Neural cell (in vitro differentiated cells): Measurements from ENCODE around the gene BSCL2. TPM values are rescaled to one million over a fixed set of nuclear protein-coding genes. Genes with fewer than 3 reads are reported as not detected.
A peak's percentile ranks its signal among the peaks of the same experiment; 100 is the strongest.
"Not testable (repeated sequence)": the region's sequence is repeated elsewhere in the genome, so short reads cannot be mapped to it uniquely, and the experiment has no call there.

Experiments used
- H2AFZ ChIP-seq: fragments of 200-600, 300-800 bp; sonication (generic), shearing (Covaris generic); 2 replicates; pipeline ENCODE4 v1.6.0; 2014; ENCODE audit warnings: low read depth, mild to moderate bottlenecking, antibody characterized with exemption, low read length, moderate library complexity
- H3F3A ChIP-seq: fragments of 200-600 bp; shearing (Covaris generic); 2 replicates; pipeline ENCODE4 v1.6.1; 2016; ENCODE audit warnings: mild to moderate bottlenecking, moderate library complexity, mixed read lengths, antibody characterized with exemption, low read length; ENCODE audit not compliant: insufficient read depth, poor library complexity, severe bottlenecking
- H3K27ac ChIP-seq: fragments of 200-600, 300-800 bp; sonication (generic), shearing (Covaris generic); 2 replicates; pipeline ENCODE4 v1.5.1; 2014; ENCODE audit warnings: mild to moderate bottlenecking, low read length, moderate library complexity
- H3K27me3 ChIP-seq: fragments of 300-800, 200-600 bp; sonication (generic), shearing (Covaris generic); 2 replicates; pipeline ENCODE4 v1.6.0; 2014; ENCODE audit warnings: mild to moderate bottlenecking, low read depth, low read length, moderate library complexity; ENCODE audit not compliant: insufficient read depth
- H3K36me3 ChIP-seq: fragments of 300-800, 200-600 bp; sonication (generic), shearing (Covaris generic); 2 replicates; pipeline ENCODE4 v1.5.1; 2014; ENCODE audit warnings: mild to moderate bottlenecking, antibody characterized with exemption, low read length, moderate library complexity; ENCODE audit not compliant: insufficient read depth
- H3K4me2 ChIP-seq: fragments of 300-800, 200-600 bp; sonication (generic), shearing (Covaris generic); 2 replicates; pipeline ENCODE4 v1.6.0; 2014; ENCODE audit warnings: mild to moderate bottlenecking, low read length
- H3K4me3 ChIP-seq: fragments of 300-800, 200-600 bp; sonication (generic), shearing (Covaris generic); 2 replicates; pipeline ENCODE4 v1.5.1; 2014; ENCODE audit warnings: mild to moderate bottlenecking, low read length, moderate library complexity
- H3K79me2 ChIP-seq: fragments of 200-600 bp; shearing (Covaris generic); replicated peaks from 2 replicates; pipeline ENCODE4 v1.6.0; 2014; ENCODE audit warnings: mild to moderate bottlenecking, low read length, moderate library complexity; ENCODE audit not compliant: insufficient read depth
- H3K9ac ChIP-seq: fragments of 300-800, 200-600 bp; sonication (generic), shearing (Covaris generic); 2 replicates; pipeline ENCODE4 v1.6.1; 2016; ENCODE audit warnings: mild to moderate bottlenecking, low read length, mixed read lengths
- H3K9me2 ChIP-seq: fragments of 200-600 bp; shearing (Covaris generic); 2 replicates; pipeline ENCODE4 v1.6.1; 2016; ENCODE audit warnings: mild to moderate bottlenecking, low read length, mixed read lengths; ENCODE audit not compliant: insufficient read depth
- H3K9me3 ChIP-seq: fragments of 200-600, 300-800 bp; sonication (generic), shearing (Covaris generic); 2 replicates; pipeline ENCODE4 v1.6.1; 2016; ENCODE audit warnings: mild to moderate bottlenecking, mixed run types, low read length, moderate library complexity, mixed read lengths
- H4K20me1 ChIP-seq: fragments of 200-600 bp; shearing (Covaris generic); 2 replicates; pipeline ENCODE4 v1.6.1; 2016; ENCODE audit warnings: mild to moderate bottlenecking, mixed run types; ENCODE audit not compliant: insufficient read depth
- CTCF ChIP-seq: fragments of 450-650 bp; IDR thresholded peaks from 2 replicates; pipeline ENCODE4 v1.5.1; 2014; ENCODE audit warnings: antibody characterized with exemption, mild to moderate bottlenecking, moderate library complexity; ENCODE audit not compliant: poor library complexity, severe bottlenecking
- EP300 ChIP-seq: fragments of 450-650 bp; conservative IDR thresholded peaks from 2 replicates; pipeline ENCODE4 v1.6.1; 2014; ENCODE audit warnings: antibody characterized with exemption, mild to moderate bottlenecking, moderate library complexity; ENCODE audit not compliant: poor library complexity, severe bottlenecking
- EZH2 ChIP-seq: fragments of 200-600, 300-800 bp; shearing (Covaris generic), sonication (generic); IDR thresholded peaks from 2 replicates; pipeline ENCODE4 v1.6.1; 2014; ENCODE audit warnings: antibody characterized with exemption, low read length, borderline replicate concordance, mild to moderate bottlenecking; ENCODE audit not compliant: insufficient read depth, poor library complexity, severe bottlenecking
- MXI1 ChIP-seq: fragments of 450-650 bp; conservative IDR thresholded peaks from 2 replicates; pipeline ENCODE4 v1.6.1; 2014; ENCODE audit warnings: antibody characterized with exemption, mild to moderate bottlenecking; ENCODE audit not compliant: poor library complexity, severe bottlenecking
- POLR2AphosphoS5 ChIP-seq: IDR thresholded peaks from 2 replicates; pipeline ENCODE4 v1.6.1; 2012
- RAD21 ChIP-seq: fragments of 450-650 bp; conservative IDR thresholded peaks from 2 replicates; pipeline ENCODE4 v1.6.1; 2014; ENCODE audit warnings: antibody characterized with exemption, mild to moderate bottlenecking, moderate library complexity
- REST ChIP-seq: IDR thresholded peaks from 2 replicates; pipeline ENCODE4 v1.6.1; 2012; ENCODE audit warnings: borderline replicate concordance
- SMC3 ChIP-seq: fragments of 450-650 bp; conservative IDR thresholded peaks from 2 replicates; pipeline ENCODE4 v1.6.1; 2014; ENCODE audit warnings: antibody characterized with exemption, mild to moderate bottlenecking, moderate library complexity; ENCODE audit not compliant: poor library complexity
- TAF1 ChIP-seq: IDR thresholded peaks from 2 replicates; pipeline ENCODE4 v1.6.1; 2012; ENCODE audit warnings: low read depth
- polyA plus RNA-seq: library from polyadenylated mRNA; depleted of rRNA; stranded (reverse); fragments of >200 nt; gene quantifications from 2 replicates; pipeline ENCODE4 v1.2.3, GENCODE V29; 2014

BSCL2 gene
- polyA plus RNA-seq, 1 donor from 2014 or later, result 304 TPM

GRCh38 chr11:62705413-62705812 is 1.8 kb downstream of the BSCL2 start:
- Histone ChIP-seq H3K9ac (peak overlapping the region; percentile 99), H3K4me2 (peak overlapping the region; percentile 79), H2AFZ (no peak overlapping the region), H4K20me1 (no peaks in the 10 kb centered on the region), H3K79me2 (peaks cover 40% of the 10 kb centered on the region), H3F3A (peaks cover 6% of the 10 kb centered on the region), H3K27me3 (no peaks in the 10 kb centered on the region), H3K36me3 (peaks cover 6% of the 10 kb centered on the region), H3K4me3 (peak overlapping the region; percentile 75), H3K9me2 (no peaks in the 10 kb centered on the region), H3K9me3 (no peaks in the 10 kb centered on the region), H3K27ac (peak overlapping the region; percentile 96)
- no peak for TF ChIP-seq SMC3
- TF ChIP-seq EP300, result no peak
- no peak for TF ChIP-seq RAD21
- TF ChIP-seq REST, result no peak
- no peak for TF ChIP-seq TAF1
- TF ChIP-seq POLR2AphosphoS5, result no peak
- TF ChIP-seq CTCF, result no peak
- no peak for TF ChIP-seq MXI1
- TF ChIP-seq EZH2, result no peak

GRCh38 chr11:62703921-62704320 is 3.3 kb downstream of the BSCL2 start:
- H2AFZ ChIP-seq, H4K20me1 ChIP-seq, H3K4me2 ChIP-seq, H3K27me3 ChIP-seq, H3K9ac ChIP-seq, H3F3A ChIP-seq, H3K27ac ChIP-seq, H3K9me3 ChIP-seq, H3K36me3 ChIP-seq, H3K9me2 ChIP-seq, H3K4me3 ChIP-seq: not testable (repeated sequence)
- peaks cover 40% of the 10 kb centered on the region for H3K79me2 ChIP-seq

- TF ChIP-seq SMC3 (no peak), EZH2 (no peak), RAD21 (no peak), EP300 (no peak), MXI1 (no peak), TAF1 (no peak), CTCF (no peak), POLR2AphosphoS5 (no peak), REST (no peak)
Observed at GRCh38 chr11:62702246-62702645, 5.0 kb downstream of the BSCL2 start.

More at GRCh38 chr11:62702246-62702645, 5.0 kb downstream of the BSCL2 start:
- Histone ChIP-seq H3K27ac (no peak overlapping the region), H4K20me1 (no peaks in the 10 kb centered on the region), H3K27me3 (no peaks in the 10 kb centered on the region), H3K79me2 (peaks cover 25% of the 10 kb centered on the region), H3K9me3 (no peaks in the 10 kb centered on the region), H3K4me2 (no peak overlapping the region), H3K9me2 (no peaks in the 10 kb centered on the region), H3F3A (no peaks in the 10 kb centered on the region), H2AFZ (no peak overlapping the region), H3K36me3 (no peaks in the 10 kb centered on the region), H3K4me3 (no peak overlapping the region), H3K9ac (no peak overlapping the region)
